NB4 (cell line): ENCODE data around the gene NDUFB11.

Experiments
- POLR2A ChIP-seq: IDR thresholded peaks from 2 replicates; pipeline ENCODE4 v1.6.1; 2011; ENCODE audit warnings: mild to moderate bottlenecking; ENCODE audit not compliant: insufficient read length; ENCODE audit errors: extremely low read depth
- TF ChIP-seq, protein P1 (sequence below): IDR thresholded peaks from one replicate; pipeline ENCODE4 v1.5.1; 2012; ENCODE audit warnings: low read depth, low read length

DNA sequence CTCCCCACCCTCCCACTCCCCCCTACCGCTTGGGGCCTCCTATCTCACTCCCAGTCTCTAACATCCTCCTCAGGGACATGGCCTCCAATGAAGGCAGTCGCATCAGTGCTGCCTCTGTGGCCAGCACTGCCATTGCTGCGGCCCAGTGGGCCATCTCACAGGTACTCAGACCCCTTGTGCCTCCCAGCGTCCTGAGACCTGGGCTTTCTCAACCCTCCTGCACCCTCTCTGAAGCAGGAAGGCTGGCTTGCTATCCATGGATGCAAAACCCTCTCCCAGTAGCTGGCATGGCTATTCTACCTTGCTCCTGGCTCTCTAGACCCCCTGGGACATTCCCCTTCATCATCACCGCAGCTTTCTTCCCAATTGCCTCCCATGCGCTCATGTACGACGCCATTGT is 35.8 kb upstream of the NDUFB11 start:
- TF ChIP-seq, protein P1, sequence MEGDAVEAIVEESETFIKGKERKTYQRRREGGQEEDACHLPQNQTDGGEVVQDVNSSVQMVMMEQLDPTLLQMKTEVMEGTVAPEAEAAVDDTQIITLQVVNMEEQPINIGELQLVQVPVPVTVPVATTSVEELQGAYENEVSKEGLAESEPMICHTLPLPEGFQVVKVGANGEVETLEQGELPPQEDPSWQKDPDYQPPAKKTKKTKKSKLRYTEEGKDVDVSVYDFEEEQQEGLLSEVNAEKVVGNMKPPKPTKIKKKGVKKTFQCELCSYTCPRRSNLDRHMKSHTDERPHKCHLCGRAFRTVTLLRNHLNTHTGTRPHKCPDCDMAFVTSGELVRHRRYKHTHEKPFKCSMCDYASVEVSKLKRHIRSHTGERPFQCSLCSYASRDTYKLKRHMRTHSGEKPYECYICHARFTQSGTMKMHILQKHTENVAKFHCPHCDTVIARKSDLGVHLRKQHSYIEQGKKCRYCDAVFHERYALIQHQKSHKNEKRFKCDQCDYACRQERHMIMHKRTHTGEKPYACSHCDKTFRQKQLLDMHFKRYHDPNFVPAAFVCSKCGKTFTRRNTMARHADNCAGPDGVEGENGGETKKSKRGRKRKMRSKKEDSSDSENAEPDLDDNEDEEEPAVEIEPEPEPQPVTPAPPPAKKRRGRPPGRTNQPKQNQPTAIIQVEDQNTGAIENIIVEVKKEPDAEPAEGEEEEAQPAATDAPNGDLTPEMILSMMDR, result no peak
- TF ChIP-seq POLR2A, result no peak
